Epidermal melanocyte (primary cell): Measurements from ENCODE around the gene CABP1.

Experiments
- DNase-seq: peaks from one replicate; pipeline ENCODE4 v3.0.0; 2011; ENCODE audit warnings: low spot score; ENCODE audit not compliant: insufficient read length

The CABP1 gene

GRCh38 chr12:120630104-120630892 lies 10.1 kb upstream of the CABP1 start:
- DNase-seq, result no peak

- DNase-seq, result no peak
These were observed 9.3 kb upstream of the CABP1 start for GRCh38 chr12:120631097-120631496.

- no peak for DNase-seq
These were observed 721 bp downstream of the CABP1 start for GRCh38 chr12:120640861-120641833.

GRCh38 chr12:120642121-120642520 lies 1.7 kb downstream of the CABP1 start:
- DNase-seq, result no peak

- DNase-seq, result no peak
These were observed 2.4 kb downstream of the CABP1 start for GRCh38 chr12:120642826-120643225.

- DNase-seq, result no peak
These were observed 3.1 kb downstream of the CABP1 start for GRCh38 chr12:120643574-120643973.

- DNase-seq, result no peak
These were observed 5.6 kb downstream of the CABP1 start for GRCh38 chr12:120646044-120646443.

GRCh38 chr12:120647375-120647755 lies 6.9 kb downstream of the CABP1 start:
- no peak for DNase-seq

GRCh38 chr12:120649442-120650232 lies 9.2 kb downstream of the CABP1 start:
- DNase-seq, result no peak

- DNase-seq, result no peak
These were observed 9.8 kb downstream of the CABP1 start for GRCh38 chr12:120650233-120650690.

- no peak for DNase-seq
These were observed 11.4 kb downstream of the CABP1 start for GRCh38 chr12:120651821-120652220.

- no peak for DNase-seq
These were observed 12.4 kb downstream of the CABP1 start for GRCh38 chr12:120652656-120653435.

- DNase-seq, result no peak
These were observed 13.2 kb downstream of the CABP1 start for GRCh38 chr12:120653611-120654010.

- no peak for DNase-seq
These were observed 14.2 kb downstream of the CABP1 start for GRCh38 chr12:120654656-120655055.

GRCh38 chr12:120656008-120656407 lies 15.6 kb downstream of the CABP1 start:
- DNase-seq, result no peak

- no peak for DNase-seq
These were observed 18.1 kb downstream of the CABP1 start for GRCh38 chr12:120658286-120659150.

GRCh38 chr12:120659151-120659525 lies 18.7 kb downstream of the CABP1 start:
- no peak for DNase-seq

GRCh38 chr12:120661432-120661831 lies 21.0 kb downstream of the CABP1 start:
- DNase-seq, result no peak

- no peak for DNase-seq
These were observed 22.5 kb downstream of the CABP1 start for GRCh38 chr12:120662879-120663278.

- no peak for DNase-seq
These were observed 23.3 kb downstream of the CABP1 start for GRCh38 chr12:120663741-120664140.
